K562 (cell line): Measurements from ENCODE around the gene FAM228A. TPM values are rescaled to one million over a fixed set of nuclear protein-coding genes. Genes with fewer than 3 reads are reported as not detected.
"Not testable (repeated sequence)": the region's sequence is repeated elsewhere in the genome, so short reads cannot be mapped to it uniquely, and the experiment has no call there.

Experiments
- ATAC-seq: fragments of 200-7000 bp; cut with Tn5 transposase; 3 replicates; pipeline ENCODE4 v1.9.1; 2020; ENCODE audit warnings: moderate library complexity
- BruUV-seq: library from RNA; stranded (reverse); fragments of 400-500 nt; replicated peaks from 2 replicates; lab custom pipeline; 2021; lab: Mats Ljungman, UMichigan
- CTCF ChIA-PET: fragments of 300-600 bp; formaldehyde crosslinking; extraction: SDS; loops from one replicate; lab custom pipeline; 2021; ENCODE audit warnings: low intra/inter-chr PET ratio; lab: Yijun Ruan, JAX
- POLR2A ChIA-PET: fragments of 300-600, 350-650 bp; sonication (Branson Sonifier 250); formaldehyde crosslinking; extraction: SDS; loops from one replicate; lab custom pipeline; 2021; ENCODE audit warnings: antibody characterized with exemption, inconsistent platforms; lab: Yijun Ruan, JAX
- DNase-seq, 4 experiments: peaks; one replicate each; pipeline versions ENCODE4 v3.0.0 to v3.0.0-alpha.2; 2011 to 2018; ENCODE audit warnings: low spot score in 3 of 4, mixed read lengths in 3 of 4; ENCODE audit errors: extremely low read depth in 1 of 4
- FAIRE-seq: peaks from 2 replicates; lab custom pipeline; 2011; peaks lifted over from hg19 to GRCh38; lab: Jason Lieb, UNC
- H2AFZ ChIP-seq: 2 replicates; pipeline ENCODE4 v1.6.0; 2011; ENCODE audit warnings: low read depth, low read length, control low read depth, inconsistent platforms
- H3K27ac ChIP-seq: fragments of 200-600 bp; 3 replicates; pipeline ENCODE4 v1.8.0; 2011; ENCODE audit warnings: low read depth, mild to moderate bottlenecking, control low read depth, inconsistent platforms, low read length, moderate library complexity, mixed read lengths; ENCODE audit errors: extremely low read depth
- H3K27me3 ChIP-seq, 2 experiments: fragments of 300-600 bp in 1 of 2; 2 replicates in 1 of 2; 3 replicates in 1 of 2; pipeline versions ENCODE4 v1.6.0 to v1.8.0; 2011; ENCODE audit warnings: inconsistent platforms in 2 of 2, low read length in 2 of 2, mild to moderate bottlenecking in 1 of 2, mixed read lengths in 1 of 2, moderate library complexity in 1 of 2; ENCODE audit not compliant: control insufficient read depth in 2 of 2, insufficient read depth in 2 of 2
- H3K36me3 ChIP-seq: fragments of 300-600 bp; 3 replicates; pipeline ENCODE4 v1.8.0; 2011; ENCODE audit warnings: mild to moderate bottlenecking, low read length, inconsistent platforms; ENCODE audit not compliant: control insufficient read depth, insufficient read depth
- H3K4me1 ChIP-seq, 2 experiments: fragments of 200-600 bp in 1 of 2; replicated peaks in 1 of 2; 2 replicates in 1 of 2; 3 replicates in 1 of 2; pipeline versions ENCODE4 v1.5.1 to v1.8.0; 2011; ENCODE audit warnings: inconsistent platforms in 2 of 2, low read length in 2 of 2, mild to moderate bottlenecking in 1 of 2, mixed read lengths in 1 of 2, moderate library complexity in 1 of 2; ENCODE audit not compliant: control insufficient read depth in 2 of 2, insufficient read depth in 2 of 2
- H3K4me2 ChIP-seq: 2 replicates; pipeline ENCODE4 v1.6.1; 2011; ENCODE audit warnings: low read length, control low read depth, inconsistent platforms, mixed read lengths; ENCODE audit not compliant: insufficient read depth
- H3K4me3 ChIP-seq: fragments of 200-600 bp; sonication (generic), shearing (Covaris generic); 2 replicates; pipeline ENCODE4 v1.5.1; 2016; ENCODE audit warnings: control low read depth, inconsistent platforms
- H3K79me2 ChIP-seq: fragments of 200-600 bp; 3 replicates; pipeline ENCODE4 v1.8.0; 2011; ENCODE audit warnings: low read length, inconsistent platforms; ENCODE audit not compliant: control insufficient read depth, insufficient read depth
- H3K9ac ChIP-seq, 2 experiments: 2 replicates each; pipeline versions ENCODE4 v1.6.0 to v1.6.1; 2011; ENCODE audit warnings: low read depth in 2 of 2, low read length in 2 of 2, control low read depth in 1 of 2, inconsistent platforms in 1 of 2, mild to moderate bottlenecking in 1 of 2, mixed read lengths in 1 of 2; ENCODE audit not compliant: insufficient read depth in 1 of 2
- H3K9me1 ChIP-seq: one replicate; pipeline ENCODE4 v1.6.0; 2011; ENCODE audit warnings: inconsistent platforms, mild to moderate bottlenecking, low read length, moderate library complexity; ENCODE audit not compliant: control insufficient read depth, insufficient read depth
- H3K9me3 ChIP-seq: replicated peaks from 2 replicates; pipeline ENCODE4 v1.5.1; 2011; ENCODE audit warnings: low read depth, low read length, inconsistent platforms; ENCODE audit not compliant: control insufficient read depth, insufficient read depth
- H4K20me1 ChIP-seq: replicated peaks from 2 replicates; pipeline ENCODE4 v1.6.1; 2011; ENCODE audit warnings: low read length, inconsistent platforms, mixed read lengths; ENCODE audit not compliant: control insufficient read depth, insufficient read depth
- ARID1B ChIP-seq: fragments of 450-650 bp; IDR thresholded peaks from 2 replicates; pipeline ENCODE4 v1.6.1; 2016; ENCODE audit warnings: antibody characterized with exemption, mild to moderate bottlenecking, inconsistent platforms
- LEF1 ChIP-seq: fragments of 450-650 bp; IDR thresholded peaks from 2 replicates; pipeline ENCODE4 v1.6.1; 2016; ENCODE audit warnings: mild to moderate bottlenecking
- ZNF507 ChIP-seq: conservative IDR thresholded peaks from 2 replicates; pipeline ENCODE4 v1.6.1; 2017; ENCODE audit warnings: missing genetic modification characterization, missing compliant biosample characterization
- WGBS: fragments of 100-300 bp; shearing (Covaris generic); methylation state at CpG from one replicate; pipeline ENCODE4 v1.1.6; 2016; ENCODE audit warnings: low coverage, mixed read lengths; ENCODE audit not compliant: insufficient coverage; ENCODE audit errors: missing lambda C conversion rate; 5-methylcytosine and 5-hydroxymethylcytosine counted together
- in situ Hi-C: fragments of 300-500 bp; cut with MboI; formaldehyde crosslinking; loops from 4 replicates; pipeline ENCODE4 v1.15.0; 2018; ENCODE audit warnings: inconsistent platforms, mixed read lengths
- intact Hi-C: fragments of 100-400 bp; cut with micrococcal nuclease; formaldehyde crosslinking; loops from 2 replicates; pipeline ENCODE4 v1.14.2; 2022
- polyA plus RNA-seq, 8 experiments: library from polyadenylated mRNA; depleted of rRNA in 4 of 8; stranded (reverse) in 5 of 8; unstranded in 3 of 8; fragments of >200 nt; fragmentation: Nextera tagmentation in 2 of 8; fragmentation: Illumina TruSeq in 1 of 8; extraction: Ambion mirVana in 2 of 8; extraction: Trizol in 1 of 8; gene quantifications; 2 replicates each; pipeline versions ENCODE4 v1.2.1 to v1.2.3, GENCODE V29; 2011 to 2014; ENCODE audit warnings: inconsistent platforms in 1 of 8, missing spikeins in 1 of 8
- total RNA-seq, 7 experiments: library from RNA; depleted of rRNA in 6 of 7; stranded (reverse); fragments of >200 nt in 6 of 7; fragmentation: Illumina TruSeq in 2 of 7; extraction: Trizol in 2 of 7; gene quantifications; 2 replicates each; pipeline versions ENCODE4 v1.2.1 to v1.2.3, GENCODE V29; 2011 to 2021; ENCODE audit warnings: low replicate concordance in 1 of 7

FAM228A gene
- total and polyA plus RNA-seq, 9 of the 15 experiments (the other 6 are each of a cell fraction or from before 2014, with no cell fraction given): not detected

- Histone ChIP-seq H3K4me3 (no peak overlapping the region), H3K79me2 (no peaks in the 10 kb centered on the region), H2AFZ (peak overlapping the region; percentile 80; the same call in 1 of the 2 replicates), H3K9ac (no peak overlapping the region), H3K4me2 (peak overlapping the region; percentile 52; the same call in 1 of the 2 replicates), H4K20me1 (no peaks in the 10 kb centered on the region), H3K9me1 (no peaks in the 10 kb centered on the region), H3K9me3 (peaks cover 3% of the 10 kb centered on the region; the same call in 1 of the 2 replicates), H3K4me1 (no peaks in the 10 kb centered on the region; a peak in 1 of 5 replicates), H3K27me3 (peaks cover 10 to 15% of the 10 kb centered on the region in 2 experiments; a peak in 4 of 5 replicates), H3K27ac (no peak overlapping the region), H3K36me3 (no peaks in the 10 kb centered on the region)
- intact Hi-C loops: no loop called here
- FAIRE-seq (no peak), ATAC-seq (peak; percentile 56), DNase-seq (no peak)
- no peak for TF ChIP-seq ARID1B
- 0 out of 2 replicates have a peak, but pooled peaks have one; percentile 26 for TF ChIP-seq LEF1
- ChIA-PET CTCF (no interaction called here), POLR2A (interaction anchor here (0.6 to 1.1 kb wide), 3 partner anchors 11 to 677 kb away, joined by 3 to 4 read pairs (median 3); no protein-coding TSS in a partner anchor)
- 18% methylated on average over 5 of the region's 5 CpGs for WGBS
- no TSS peak for BruUV-seq
- in situ Hi-C loops: no loop called here
Observed at GRCh38 chr2:24191848-24192247, 17.0 kb downstream of the FAM228A start.

- H4K20me1 ChIP-seq, H3K9me1 ChIP-seq, BruUV-seq, H3K9me3 ChIP-seq, H3K4me3 ChIP-seq, intact Hi-C loops, H3K79me2 ChIP-seq, H3K27ac ChIP-seq, in situ Hi-C loops, H3K36me3 ChIP-seq, H3K9ac ChIP-seq, FAIRE-seq, CTCF ChIA-PET, H3K4me2 ChIP-seq, POLR2A ChIA-PET: not testable (repeated sequence)
- TF ChIP-seq ZNF507: peak; percentile 90
- TF ChIP-seq, all 486 proteins: peak for 1; not testable (repeated sequence) for 485
- H3K4me1 ChIP-seq, ATAC-seq, H2AFZ ChIP-seq, DNase-seq: not testable (repeated sequence)
- H3K27me3 ChIP-seq: peaks cover 16 to 29% of the 10 kb centered on the region in 2 experiments; a peak in 4 of 5 replicates
- no CpG with 5 or more reads among the region's 1 CpG for WGBS
Observed at GRCh38 chr2:24197213-24197612, 22.4 kb downstream of the FAM228A start.
